ENCODE data around the gene ANKRD62. TPM values are rescaled to one million over a fixed set of nuclear protein-coding genes. Genes with fewer than 3 reads are reported as not detected.

ANKRD62 gene
- total and polyA plus RNA-seq, 4 donors = not detected

DNA sequence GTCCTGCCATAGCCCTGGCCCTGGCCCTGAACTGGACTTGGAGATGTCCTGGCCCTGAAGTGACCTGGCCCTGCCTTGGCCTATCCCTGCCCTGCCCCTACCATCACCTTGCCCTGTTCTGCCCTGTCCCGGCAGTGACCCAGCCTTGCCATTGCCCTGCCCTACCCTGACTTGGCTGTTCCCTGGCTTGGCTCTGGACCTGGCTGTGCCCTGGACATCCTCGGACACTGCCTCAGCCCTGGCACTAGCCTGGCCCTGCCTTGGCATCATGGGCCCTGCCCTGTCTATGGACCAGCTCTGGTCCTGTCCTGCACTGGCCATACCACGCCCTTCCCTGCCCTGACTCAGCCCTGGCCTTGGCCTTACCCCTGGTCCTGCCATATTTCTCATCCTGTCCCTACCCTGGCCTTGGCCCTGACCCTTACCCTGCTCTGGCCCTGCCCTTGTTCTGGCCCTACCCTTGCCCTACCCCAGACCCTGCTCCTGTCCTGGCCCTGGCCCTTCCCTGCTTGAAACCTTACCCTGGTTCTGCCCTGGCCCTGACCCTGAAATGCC, 6.1 kb upstream of the ANKRD62 start:
- DNase-seq (peak in 1 of 2 donors; percentile 41), ATAC-seq (ENCODE audit: low FRiP score) (peak; percentile 25)
- Histone ChIP-seq H3K36me3 (ENCODE audit: control insufficient read depth in 1 of 2, insufficient read depth in 2 of 2, low read length in 1 of 2) (no peaks in the 10 kb centered on the region), H3K9me3 (ENCODE audit: control insufficient read depth, low read length) (no peaks in the 10 kb centered on the region), H3K27ac (ENCODE audit: low read depth in 1 of 2, low read length in 2 of 2) (no peak overlapping the region), H3K27me3 (ENCODE audit: control insufficient read depth in 1 of 2, insufficient read depth in 2 of 2, low read length in 1 of 2) (no peaks in the 10 kb centered on the region), H3K4me3 (ENCODE audit: low read length in 2 of 2) (no peak overlapping the region), H3K4me1 (ENCODE audit: control insufficient read depth in 1 of 2, insufficient read depth in 2 of 2, low read length in 2 of 2) (no peaks in the 10 kb centered on the region)
- WGBS, 2 donors = 81 to 91% methylated on average over 3 of the region's 3 CpGs
- intact Hi-C loops (cut with DNase I) = no loop called here

DNA sequence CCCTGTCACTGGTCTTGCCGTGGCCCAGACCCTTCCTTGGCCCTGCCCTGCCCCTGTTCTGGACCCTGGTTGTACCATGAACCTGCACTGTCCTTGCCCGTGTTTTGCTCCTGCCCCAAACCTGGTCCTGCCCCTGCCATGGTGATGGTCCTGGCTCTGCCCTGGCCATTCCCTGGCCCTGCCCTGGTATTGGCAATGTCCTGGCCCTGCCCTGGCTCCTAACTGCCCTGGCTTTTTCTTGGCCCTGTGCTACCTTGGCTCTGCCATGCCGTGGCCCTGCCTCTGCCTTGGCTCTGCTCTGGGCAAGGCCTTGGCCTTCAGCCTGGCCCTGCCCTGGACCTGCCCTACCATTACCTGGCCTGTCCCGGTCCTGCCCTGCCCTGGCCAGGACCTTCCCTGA, 5.5 kb upstream of the ANKRD62 start:
- Histone ChIP-seq H3K27ac (ENCODE audit: low read depth in 1 of 2, low read length in 2 of 2) (no peak overlapping the region), H3K27me3 (ENCODE audit: control insufficient read depth in 1 of 2, insufficient read depth in 2 of 2, low read length in 1 of 2) (no peaks in the 10 kb centered on the region), H3K4me1 (ENCODE audit: control insufficient read depth in 1 of 2, insufficient read depth in 2 of 2, low read length in 2 of 2) (no peaks in the 10 kb centered on the region), H3K9me3 (ENCODE audit: control insufficient read depth, low read length) (no peaks in the 10 kb centered on the region), H3K36me3 (ENCODE audit: control insufficient read depth in 1 of 2, insufficient read depth in 2 of 2, low read length in 1 of 2) (no peaks in the 10 kb centered on the region), H3K4me3 (ENCODE audit: low read length in 2 of 2) (no peak overlapping the region)
- intact Hi-C loops (cut with DNase I) = no loop called here
- DNase-seq (no peak), ATAC-seq (ENCODE audit: low FRiP score) (peak; percentile 31)
- 89% methylated on average over 4 of the region's 4 CpGs for WGBS, 2 donors

DNA sequence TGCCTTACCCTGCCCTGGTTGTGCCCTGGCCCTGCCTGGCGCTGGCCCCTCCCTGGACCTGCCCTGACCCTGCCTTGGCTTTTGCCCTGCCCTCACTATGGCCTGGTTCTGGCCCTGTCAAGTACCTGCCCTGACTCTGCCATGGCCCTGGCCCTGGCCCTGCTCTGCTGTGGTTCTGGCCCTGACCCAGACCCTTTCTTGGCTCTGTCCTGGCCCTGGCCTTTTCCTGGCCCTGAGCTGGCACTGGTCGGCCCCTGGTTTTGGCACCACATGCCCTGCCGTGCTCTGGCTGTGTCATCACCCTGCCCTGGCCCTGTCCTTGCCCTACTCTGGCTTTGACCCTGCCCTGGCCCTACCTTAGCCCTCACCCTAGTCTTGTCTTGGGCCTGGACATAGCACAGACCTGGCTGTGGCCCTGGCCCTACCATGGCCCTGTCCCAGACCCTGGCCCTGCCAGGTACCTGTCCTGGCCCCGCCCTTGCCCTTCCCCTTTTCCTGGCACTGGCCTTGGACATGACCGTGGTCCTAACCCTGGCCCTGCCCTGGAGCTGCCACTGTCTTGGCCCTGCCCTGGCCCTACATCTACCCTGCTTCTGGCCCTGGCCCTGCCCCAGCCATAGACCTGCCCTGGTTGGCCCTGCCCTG, 4.8 kb upstream of the ANKRD62 start:
- no peaks in the 10 kb centered on the region for H3K27me3 ChIP-seq (ENCODE audit: control insufficient read depth in 1 of 2, insufficient read depth in 2 of 2, low read length in 1 of 2)
- no peak overlapping the region for H3K4me3 ChIP-seq (ENCODE audit: low read length in 2 of 2)
- H3K27ac ChIP-seq (ENCODE audit: low read depth in 1 of 2, low read length in 2 of 2) = no peak overlapping the region
- 57 to 66% methylated on average over 5 of the region's 5 CpGs for WGBS, 2 donors
- peak; percentile 2 for ATAC-seq (ENCODE audit: low FRiP score)
- no peaks in the 10 kb centered on the region for H3K36me3 ChIP-seq (ENCODE audit: control insufficient read depth in 1 of 2, insufficient read depth in 2 of 2, low read length in 1 of 2)
- no peak for DNase-seq
- H3K9me3 ChIP-seq (ENCODE audit: control insufficient read depth, low read length) = no peaks in the 10 kb centered on the region
- no peaks in the 10 kb centered on the region for H3K4me1 ChIP-seq (ENCODE audit: control insufficient read depth in 1 of 2, insufficient read depth in 2 of 2, low read length in 2 of 2)
- intact Hi-C loops (cut with DNase I) = no loop called here

DNA sequence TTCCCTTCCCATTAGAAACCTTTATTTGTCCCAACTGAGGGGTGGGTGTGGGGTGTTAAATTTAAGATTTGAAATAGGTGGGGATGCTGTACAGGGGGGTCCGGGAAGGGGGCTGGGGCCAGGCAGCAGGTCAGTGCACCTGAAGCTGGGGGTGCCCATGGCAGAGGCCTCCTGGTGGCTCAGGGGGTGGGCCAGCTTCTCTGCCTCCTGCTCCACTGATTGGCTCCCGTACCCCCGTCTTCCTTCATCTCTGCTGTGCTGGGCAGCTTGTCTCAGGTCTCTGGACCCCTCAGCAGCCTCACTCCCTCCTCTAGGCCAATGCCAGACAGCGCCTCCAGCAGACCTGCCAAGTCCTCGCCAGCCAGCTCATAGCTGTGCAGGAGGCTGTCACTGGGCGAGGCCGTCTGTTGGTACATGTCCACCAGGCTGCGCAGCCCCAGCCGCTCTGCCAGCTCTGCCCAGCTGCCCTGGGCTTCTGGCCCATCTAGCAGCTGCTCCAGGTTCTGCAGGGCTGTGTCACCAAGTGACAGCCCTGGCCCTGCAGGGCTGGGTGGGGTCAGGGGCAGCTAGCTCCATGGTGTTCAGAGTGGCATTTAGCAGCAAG, 2.0 kb upstream of the ANKRD62 start:
- ATAC-seq (ENCODE audit: low FRiP score) = no peak
- Histone ChIP-seq H3K4me1 (ENCODE audit: control insufficient read depth in 1 of 2, insufficient read depth in 2 of 2, low read length in 2 of 2) (no peaks in the 10 kb centered on the region), H3K9me3 (ENCODE audit: control insufficient read depth, low read length) (no peaks in the 10 kb centered on the region), H3K27ac (ENCODE audit: low read depth in 1 of 2, low read length in 2 of 2) (no peak overlapping the region), H3K27me3 (ENCODE audit: control insufficient read depth in 1 of 2, insufficient read depth in 2 of 2, low read length in 1 of 2) (no peaks in the 10 kb centered on the region), H3K4me3 (ENCODE audit: low read length in 2 of 2) (no peak overlapping the region), H3K36me3 (ENCODE audit: control insufficient read depth in 1 of 2, insufficient read depth in 2 of 2, low read length in 1 of 2) (no peaks in the 10 kb centered on the region)
- no peak for DNase-seq
- intact Hi-C loops (cut with DNase I) = no loop called here
- 82% methylated on average over 8 to 9 of the region's 9 CpGs for WGBS, 2 donors

DNA sequence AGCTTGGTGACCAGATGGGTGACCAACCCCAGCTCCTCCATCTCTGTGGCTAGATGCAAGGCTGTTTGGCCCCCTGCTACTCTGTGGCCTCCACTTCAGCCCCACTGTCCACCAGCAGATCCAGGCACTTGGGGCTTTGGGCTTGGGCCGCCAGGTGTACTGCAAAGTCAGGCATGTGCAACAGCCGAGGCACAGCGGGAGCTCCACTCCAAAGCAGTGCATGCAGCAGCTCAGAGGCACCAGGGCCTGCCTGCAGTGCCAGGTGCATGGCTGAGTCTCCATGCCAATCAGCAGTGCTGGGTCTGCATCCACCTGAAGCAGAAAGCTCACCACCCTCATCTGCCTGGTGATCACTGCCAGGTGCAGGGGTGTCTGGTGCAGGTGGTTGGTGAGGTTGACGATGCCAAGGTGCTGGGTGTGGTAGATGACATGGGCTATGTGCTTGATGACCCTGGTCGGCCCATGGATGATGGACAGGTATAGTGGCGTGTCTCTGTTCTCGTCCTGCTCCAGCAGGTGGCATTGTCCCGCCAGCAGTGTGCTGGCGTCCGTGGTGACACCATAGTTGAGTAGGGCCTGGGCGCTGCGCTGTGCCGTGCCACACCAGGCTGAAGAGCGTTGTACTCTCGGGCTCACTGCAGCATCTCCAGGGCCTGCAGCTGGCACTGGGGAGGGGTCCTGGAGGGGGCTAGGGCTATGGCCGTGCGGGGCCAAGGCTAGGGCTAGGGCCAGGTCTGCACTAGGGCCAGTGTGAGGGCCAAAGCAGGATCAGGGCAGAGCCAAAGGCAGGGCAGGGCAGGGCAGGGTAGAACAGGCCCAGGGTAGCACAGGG, 1.0 kb upstream of the ANKRD62 start:
- no peaks in the 10 kb centered on the region for H3K4me1 ChIP-seq (ENCODE audit: control insufficient read depth in 1 of 2, insufficient read depth in 2 of 2, low read length in 2 of 2)
- H3K9me3 ChIP-seq (ENCODE audit: control insufficient read depth, low read length) = no peaks in the 10 kb centered on the region
- no peaks in the 10 kb centered on the region for H3K27me3 ChIP-seq (ENCODE audit: control insufficient read depth in 1 of 2, insufficient read depth in 2 of 2, low read length in 1 of 2)
- ATAC-seq (ENCODE audit: low FRiP score) = peak; percentile 15
- no peak overlapping the region for H3K4me3 ChIP-seq (ENCODE audit: low read length in 2 of 2)
- no peak for DNase-seq
- 90 to 92% methylated on average over 17 of the region's 17 CpGs for WGBS, 2 donors
- no peaks in the 10 kb centered on the region for H3K36me3 ChIP-seq (ENCODE audit: control insufficient read depth in 1 of 2, insufficient read depth in 2 of 2, low read length in 1 of 2)
- H3K27ac ChIP-seq (ENCODE audit: low read depth in 1 of 2, low read length in 2 of 2) = no peak overlapping the region
- intact Hi-C loops (cut with DNase I) = no loop called here

DNA sequence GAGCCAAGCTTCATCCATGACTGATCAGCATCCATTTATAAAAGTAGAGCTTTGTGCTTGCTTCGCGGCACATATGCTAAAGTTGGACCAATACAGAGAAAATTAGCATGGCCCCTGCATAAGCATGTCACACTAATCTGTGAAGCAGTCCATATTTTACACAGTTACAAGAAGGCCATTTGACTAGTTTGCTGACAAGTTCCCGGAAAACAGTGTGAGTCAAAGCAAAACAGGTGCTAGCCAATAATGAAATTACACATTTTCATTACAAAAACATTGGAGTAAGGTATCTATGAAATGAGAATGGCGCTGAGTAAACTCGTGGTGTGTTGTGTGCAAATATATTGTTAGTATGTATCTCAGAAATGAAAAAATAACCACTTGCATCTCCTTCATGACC, 4.7 kb downstream of the ANKRD62 start:
- 84% methylated on average over 5 of the region's 5 CpGs for WGBS, 2 donors
- Histone ChIP-seq H3K27ac (ENCODE audit: low read depth in 1 of 2, low read length in 2 of 2) (no peak overlapping the region), H3K9me3 (ENCODE audit: control insufficient read depth, low read length) (no peaks in the 10 kb centered on the region), H3K4me3 (ENCODE audit: low read length in 2 of 2) (no peak overlapping the region), H3K4me1 (ENCODE audit: control insufficient read depth in 1 of 2, insufficient read depth in 2 of 2, low read length in 2 of 2) (no peaks in the 10 kb centered on the region), H3K36me3 (ENCODE audit: control insufficient read depth in 1 of 2, insufficient read depth in 2 of 2, low read length in 1 of 2) (no peaks in the 10 kb centered on the region), H3K27me3 (ENCODE audit: control insufficient read depth in 1 of 2, insufficient read depth in 2 of 2, low read length in 1 of 2) (no peaks in the 10 kb centered on the region)
- intact Hi-C loops (cut with DNase I) = no loop called here
- ATAC-seq (ENCODE audit: low FRiP score) = no peak
- no peak for DNase-seq

DNA sequence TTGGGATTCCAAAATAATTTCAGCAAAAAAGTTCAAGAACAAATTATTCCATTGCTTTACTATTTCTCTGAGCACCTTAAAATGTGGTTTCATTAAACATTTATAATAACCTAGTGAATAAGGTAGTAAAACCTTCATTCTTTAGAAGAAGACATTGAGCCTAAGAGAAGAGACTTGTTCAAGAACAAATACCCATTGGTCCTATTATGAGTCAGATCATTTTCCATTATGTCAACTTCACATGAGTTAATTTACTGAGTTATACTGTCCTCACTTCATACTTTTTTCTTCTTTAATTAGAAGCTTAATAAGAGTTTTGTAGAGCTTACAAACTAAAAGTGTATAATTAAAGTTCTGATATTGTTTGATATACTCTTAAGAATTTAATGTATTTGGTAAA, 5.5 kb downstream of the ANKRD62 start:
- Histone ChIP-seq H3K27me3 (ENCODE audit: control insufficient read depth in 1 of 2, insufficient read depth in 2 of 2, low read length in 1 of 2) (no peaks in the 10 kb centered on the region), H3K9me3 (ENCODE audit: control insufficient read depth, low read length) (no peaks in the 10 kb centered on the region), H3K4me1 (ENCODE audit: control insufficient read depth in 1 of 2, insufficient read depth in 2 of 2, low read length in 2 of 2) (no peaks in the 10 kb centered on the region), H3K27ac (ENCODE audit: low read depth in 1 of 2, low read length in 2 of 2) (no peak overlapping the region), H3K36me3 (ENCODE audit: control insufficient read depth in 1 of 2, insufficient read depth in 2 of 2, low read length in 1 of 2) (no peaks in the 10 kb centered on the region), H3K4me3 (ENCODE audit: low read length in 2 of 2) (no peak overlapping the region)
- intact Hi-C loops (cut with DNase I) = no loop called here
- ATAC-seq (ENCODE audit: low FRiP score) (no peak), DNase-seq (no peak)

DNA sequence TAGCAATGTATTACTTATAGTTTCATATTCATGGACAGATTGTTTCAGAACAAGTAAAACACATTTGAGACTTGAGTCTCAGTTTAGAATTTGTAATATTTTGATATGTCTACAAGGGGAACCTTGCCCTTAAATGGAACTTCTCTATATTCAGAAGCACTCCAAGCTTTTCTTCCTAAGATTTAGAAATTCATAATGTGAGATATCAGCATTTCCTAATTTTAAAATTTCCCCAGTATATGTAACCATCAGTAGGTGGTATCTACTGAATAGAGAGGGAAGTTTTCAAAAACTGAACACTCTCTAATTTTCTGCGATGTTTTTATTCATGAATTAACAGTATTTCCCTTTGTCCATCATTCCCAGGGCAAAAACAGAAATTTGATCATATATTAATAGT, 7.6 kb downstream of the ANKRD62 start:
- 93 to 99% methylated on average over 1 of the region's 1 CpG for WGBS, 2 donors
- Histone ChIP-seq H3K9me3 (ENCODE audit: control insufficient read depth, low read length) (no peaks in the 10 kb centered on the region), H3K4me3 (ENCODE audit: low read length in 2 of 2) (no peak overlapping the region), H3K27me3 (ENCODE audit: control insufficient read depth in 1 of 2, insufficient read depth in 2 of 2, low read length in 1 of 2) (no peaks in the 10 kb centered on the region), H3K27ac (ENCODE audit: low read depth in 1 of 2, low read length in 2 of 2) (no peak overlapping the region), H3K4me1 (ENCODE audit: control insufficient read depth in 1 of 2, insufficient read depth in 2 of 2, low read length in 2 of 2) (no peaks in the 10 kb centered on the region), H3K36me3 (ENCODE audit: control insufficient read depth in 1 of 2, insufficient read depth in 2 of 2, low read length in 1 of 2) (no peaks in the 10 kb centered on the region)
- DNase-seq (no peak), ATAC-seq (ENCODE audit: low FRiP score) (no peak)
- intact Hi-C loops (cut with DNase I) = no loop called here

Data from aorta (tissue), 5 donors.